Mesenchymal stem cell (in vitro differentiated cells and primary cell): Measurements from ENCODE around the gene PIGX.
"Not testable (repeated sequence)": the region's sequence is repeated elsewhere in the genome, so short reads cannot be mapped to it uniquely, and the experiment has no call there.

Experiments used
- DNase-seq: peaks from one replicate; pipeline ENCODE4 v3.0.0-alpha.2; 2013
- H2AFZ ChIP-seq: one replicate; pipeline ENCODE4 v1.6.1; 2013; ENCODE audit warnings: low read depth, mild to moderate bottlenecking, control low read depth, inconsistent platforms, low read length, moderate library complexity
- H2AK5ac ChIP-seq: 2 replicates; pipeline ENCODE4 v1.6.1; 2013; ENCODE audit warnings: low read length, moderate library complexity, mild to moderate bottlenecking, inconsistent platforms; ENCODE audit not compliant: severe bottlenecking
- H2BK120ac ChIP-seq: one replicate; pipeline ENCODE4 v1.6.1; 2013; ENCODE audit warnings: low read depth, mild to moderate bottlenecking, inconsistent platforms, low read length, moderate library complexity
- H2BK12ac ChIP-seq, 2 experiments: one replicate each; pipeline ENCODE4 v1.6.1; 2013; ENCODE audit warnings: inconsistent platforms in 2 of 2, low read length in 2 of 2, mild to moderate bottlenecking in 2 of 2, moderate library complexity in 2 of 2, control low read depth in 1 of 2
- H2BK15ac ChIP-seq: one replicate; pipeline ENCODE4 v1.6.1; 2013; ENCODE audit warnings: mild to moderate bottlenecking, low read depth, inconsistent platforms; ENCODE audit not compliant: poor library complexity, severe bottlenecking
- H2BK5ac ChIP-seq: 2 replicates; pipeline ENCODE4 v1.6.1; 2013; ENCODE audit warnings: low read depth, mild to moderate bottlenecking, low read length, control low read depth, inconsistent platforms; ENCODE audit not compliant: poor library complexity, severe bottlenecking
- H3K14ac ChIP-seq, 2 experiments: one replicate each; pipeline ENCODE4 v1.6.1; 2013; ENCODE audit warnings: inconsistent platforms in 2 of 2, low read length in 2 of 2, control low read depth in 1 of 2, mild to moderate bottlenecking in 1 of 2, moderate library complexity in 1 of 2
- H3K18ac ChIP-seq, 2 experiments: one replicate each; pipeline ENCODE4 v1.6.1; 2013; ENCODE audit warnings: inconsistent platforms in 2 of 2, low read length in 2 of 2, control low read depth in 1 of 2, low read depth in 1 of 2, mild to moderate bottlenecking in 1 of 2
- H3K23ac ChIP-seq, 2 experiments: one replicate each; pipeline ENCODE4 v1.6.1; 2013; ENCODE audit warnings: inconsistent platforms in 2 of 2, low read length in 2 of 2, mild to moderate bottlenecking in 2 of 2, moderate library complexity in 2 of 2, control low read depth in 1 of 2
- H3K27ac ChIP-seq: 2 replicates; pipeline ENCODE4 v1.5.1; 2013; ENCODE audit warnings: mild to moderate bottlenecking, moderate library complexity, low read length, control low read depth, inconsistent platforms; ENCODE audit not compliant: poor library complexity, severe bottlenecking
- H3K27me3 ChIP-seq, 2 experiments: 2 replicates each; pipeline versions ENCODE4 v1.6.1 to v1.7.0; 2013; ENCODE audit warnings: low read length in 2 of 2, mild to moderate bottlenecking in 2 of 2, moderate library complexity in 2 of 2, control low read depth in 1 of 2, inconsistent platforms in 1 of 2; ENCODE audit not compliant: control insufficient read depth in 1 of 2, insufficient read depth in 1 of 2
- H3K36me3 ChIP-seq, 2 experiments: 2 replicates each; pipeline versions ENCODE4 v1.6.1 to v1.7.0; 2013; ENCODE audit warnings: low read length in 2 of 2, control low read depth in 1 of 2, inconsistent platforms in 1 of 2, low read depth in 1 of 2, mild to moderate bottlenecking in 1 of 2; ENCODE audit not compliant: insufficient read depth in 2 of 2, control insufficient read depth in 1 of 2
- H3K4ac ChIP-seq, 2 experiments: one replicate each; pipeline ENCODE4 v1.6.1; 2013; ENCODE audit warnings: inconsistent platforms in 2 of 2, low read length in 2 of 2, mild to moderate bottlenecking in 2 of 2, moderate library complexity in 2 of 2, control low read depth in 1 of 2, low read depth in 1 of 2
- H3K4me1 ChIP-seq: 2 replicates; pipeline ENCODE4 v1.6.1; 2013; ENCODE audit warnings: low read depth, low read length, control low read depth; ENCODE audit not compliant: control insufficient read depth, insufficient read depth
- H3K4me2 ChIP-seq: 2 replicates; pipeline ENCODE4 v1.6.1; 2013; ENCODE audit warnings: low read length, mild to moderate bottlenecking, inconsistent platforms; ENCODE audit not compliant: poor library complexity, severe bottlenecking
- H3K4me3 ChIP-seq, 2 experiments: 2 replicates each; pipeline versions ENCODE4 v1.5.1 to v1.7.0; 2013; ENCODE audit warnings: low read length in 2 of 2, mild to moderate bottlenecking in 2 of 2, control low read depth in 1 of 2, low read depth in 1 of 2; ENCODE audit not compliant: insufficient read depth in 1 of 2
- H3K79me1 ChIP-seq: replicated peaks from 2 replicates; pipeline ENCODE4 v1.6.1; 2013; ENCODE audit warnings: mild to moderate bottlenecking, control low read depth, low read length, inconsistent platforms; ENCODE audit not compliant: poor library complexity, severe bottlenecking
- H3K9ac ChIP-seq: 2 replicates; pipeline ENCODE4 v1.7.0; 2013; ENCODE audit warnings: mild to moderate bottlenecking, low read length, moderate library complexity
- H3K9me3 ChIP-seq: 2 replicates; pipeline ENCODE4 v1.7.0; 2013; ENCODE audit warnings: mild to moderate bottlenecking, low read length; ENCODE audit not compliant: control insufficient read depth
- H4K8ac ChIP-seq: one replicate; pipeline ENCODE4 v1.6.1; 2013; ENCODE audit warnings: inconsistent platforms, mild to moderate bottlenecking, low read length, moderate library complexity
- H4K91ac ChIP-seq: one replicate; pipeline ENCODE4 v1.6.1; 2013; ENCODE audit warnings: mild to moderate bottlenecking, low read length, inconsistent platforms
- WGBS: methylation state at CpG from one replicate; pipeline ENCODE4 v1.1.7; 2013; ENCODE audit warnings: mixed read lengths; 5-methylcytosine and 5-hydroxymethylcytosine counted together

PIGX gene

GRCh38 chr3:196712514-196713413 is 587 bp downstream of the PIGX start:
- Histone ChIP-seq H3K27me3 (no peaks in the 10 kb centered on the region), H2BK120ac (peak overlapping the region; percentile 82), H3K18ac (peak overlapping the region; percentile 83 to 96), H3K4me2 (peak overlapping the region; percentile 80), H2BK5ac (peak overlapping the region; percentile 73), H3K23ac (no peak overlapping the region), H3K79me1 (peaks cover 14% of the 10 kb centered on the region), H2BK12ac (no peak overlapping the region), H2BK15ac (peak overlapping the region; percentile 64), H2AK5ac (no peak overlapping the region), H3K4ac (peak overlapping the region in 1 of 2 experiments; percentile 78), H3K27ac (peak overlapping the region; percentile 67), H3K36me3 (peaks cover 0 to 6% of the 10 kb centered on the region in 2 experiments), H3K4me1 (peaks cover 9% of the 10 kb centered on the region), H3K14ac (peak overlapping the region in 1 of 2 experiments; percentile 13), H3K4me3 (peak overlapping the region; percentile 76 to 92), H3K9me3 (no peaks in the 10 kb centered on the region), H4K8ac (peak overlapping the region; percentile 33), H3K9ac (peak overlapping the region; percentile 91), H2AFZ (peak overlapping the region; percentile 67), H4K91ac (peak overlapping the region; percentile 75)
- DNase-seq, result peak; percentile 84
- WGBS, result 9% methylated on average over 60 of the region's 64 CpGs

- H3K9ac ChIP-seq, H3K4me1 ChIP-seq, H4K8ac ChIP-seq, H3K4me3 ChIP-seq, H3K27me3 ChIP-seq, H3K4me2 ChIP-seq, H3K18ac ChIP-seq, DNase-seq, H3K9me3 ChIP-seq, H3K4ac ChIP-seq, H4K91ac ChIP-seq, H3K23ac ChIP-seq, H2BK120ac ChIP-seq, H3K14ac ChIP-seq, H2BK15ac ChIP-seq, H3K27ac ChIP-seq, H2AFZ ChIP-seq, H2BK12ac ChIP-seq, H2AK5ac ChIP-seq, H2BK5ac ChIP-seq: not testable (repeated sequence)
- 97% methylated on average over 3 of the region's 3 CpGs for WGBS
- Histone ChIP-seq H3K36me3 (peaks cover 0 to 25% of the 10 kb centered on the region in 2 experiments), H3K79me1 (peaks cover 14% of the 10 kb centered on the region)
Measured at GRCh38 chr3:196717162-196717561, 5.0 kb downstream of the PIGX start.

GRCh38 chr3:196721097-196721496 is 8.9 kb downstream of the PIGX start:
- peaks cover 5% of the 10 kb centered on the region for H3K9me3 ChIP-seq
- H3K27me3 ChIP-seq, result no peaks in the 10 kb centered on the region
- H3K18ac ChIP-seq, result no peak overlapping the region
- H3K4me3 ChIP-seq, result no peak overlapping the region
- no peak overlapping the region for H2BK120ac ChIP-seq
- no peak overlapping the region for H2BK12ac ChIP-seq
- H3K4me2 ChIP-seq, result no peak overlapping the region
- H4K8ac ChIP-seq, result no peak overlapping the region
- no peak overlapping the region for H2AFZ ChIP-seq
- no peaks in the 10 kb centered on the region for H3K4me1 ChIP-seq
- no peak overlapping the region for H4K91ac ChIP-seq
- H3K14ac ChIP-seq, result no peak overlapping the region
- H2AK5ac ChIP-seq, result no peak overlapping the region
- no peak overlapping the region for H2BK5ac ChIP-seq
- no peak overlapping the region for H3K4ac ChIP-seq
- H2BK15ac ChIP-seq, result no peak overlapping the region
- H3K36me3 ChIP-seq, result peaks cover 0 to 33% of the 10 kb centered on the region in 2 experiments
- peaks cover 5% of the 10 kb centered on the region for H3K79me1 ChIP-seq
- H3K9ac ChIP-seq, result no peak overlapping the region
- DNase-seq, result no peak
- no peak overlapping the region for H3K27ac ChIP-seq
- no peak overlapping the region for H3K23ac ChIP-seq
- 100% methylated on average over 1 of the region's 2 CpGs for WGBS

GRCh38 chr3:196726788-196727675 is 14.9 kb downstream of the PIGX start:
- H3K4me2 ChIP-seq, result peak overlapping the region; percentile 11
- no peak overlapping the region for H2BK15ac ChIP-seq
- peaks cover 4% of the 10 kb centered on the region for H3K4me1 ChIP-seq
- DNase-seq, result peak; percentile 71
- H4K91ac ChIP-seq, result no peak overlapping the region
- H2BK120ac ChIP-seq, result no peak overlapping the region
- H2BK5ac ChIP-seq, result no peak overlapping the region
- H2BK12ac ChIP-seq, result no peak overlapping the region
- H3K23ac ChIP-seq, result no peak overlapping the region
- H3K9ac ChIP-seq, result no peak overlapping the region
- H3K9me3 ChIP-seq, result no peaks in the 10 kb centered on the region
- H3K14ac ChIP-seq, result no peak overlapping the region
- 23% methylated on average over 2 of the region's 7 CpGs for WGBS
- H2AFZ ChIP-seq, result no peak overlapping the region
- no peak overlapping the region for H3K4me3 ChIP-seq
- H4K8ac ChIP-seq, result no peak overlapping the region
- no peaks in the 10 kb centered on the region for H3K27me3 ChIP-seq
- peaks cover 0 to 19% of the 10 kb centered on the region in 2 experiments for H3K36me3 ChIP-seq
- H3K4ac ChIP-seq, result no peak overlapping the region
- no peak overlapping the region for H3K18ac ChIP-seq
- peak overlapping the region; percentile 49 for H3K27ac ChIP-seq
- no peak overlapping the region for H2AK5ac ChIP-seq
- peaks cover 4% of the 10 kb centered on the region for H3K79me1 ChIP-seq
